Measurements from ENCODE around the gene AOC3.
"Not testable (repeated sequence)": the region's sequence is repeated elsewhere in the genome, so short reads cannot be mapped to it uniquely, and the experiment has no call there.

The AOC3 gene

GRCh38 chr17:42894283-42895184 lies 43.5 kb downstream of the AOC3 start:
- no peak overlapping the region for H3K4me3 ChIP-seq (ENCODE audit: control insufficient read depth, low read depth, low read length)
- TF ChIP-seq CTCF (conservative IDR thresholded peaks at IDR 0.05; ENCODE audit: control insufficient read depth, insufficient read depth, low read depth, low read length) = no peak
- no peak for DNase-seq (ENCODE audit: low read depth)

GRCh38 chr17:42895185-42895555 lies 44.2 kb downstream of the AOC3 start:
- TF ChIP-seq CTCF (conservative IDR thresholded peaks at IDR 0.05; ENCODE audit: control insufficient read depth, insufficient read depth, low read depth, low read length) = no peak
- no peak overlapping the region for H3K4me3 ChIP-seq (ENCODE audit: control insufficient read depth, low read depth, low read length)
- peak; percentile 92 for DNase-seq (ENCODE audit: low read depth)

- no peak overlapping the region for H3K4me3 ChIP-seq (ENCODE audit: control insufficient read depth, low read depth, low read length)
- DNase-seq (ENCODE audit: low read depth) = no peak
- no peak for TF ChIP-seq CTCF (conservative IDR thresholded peaks at IDR 0.05; ENCODE audit: control insufficient read depth, insufficient read depth, low read depth, low read length)
Observed at GRCh38 chr17:42898147-42898811, 47.3 kb downstream of the AOC3 start.

DNA sequence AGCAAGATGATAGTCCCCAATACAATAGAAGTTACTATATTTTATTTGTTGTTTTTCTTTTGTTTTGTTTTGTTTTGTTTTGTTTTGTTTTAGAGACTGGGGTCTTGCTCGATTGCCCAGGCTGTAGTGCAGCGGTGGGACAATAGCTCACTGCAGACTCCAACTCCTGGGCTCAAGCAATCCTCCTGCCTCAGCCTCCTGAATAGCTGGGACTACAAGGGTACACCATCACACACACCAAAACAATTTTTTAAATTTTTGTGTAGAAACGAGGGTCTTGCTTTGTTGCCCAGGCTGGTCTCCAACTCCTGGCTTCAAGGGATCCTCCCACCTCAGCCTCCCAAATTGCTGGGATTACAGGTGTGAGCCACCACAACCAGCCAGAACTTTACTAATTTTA lies 49.0 kb downstream of the AOC3 start:
- not testable (repeated sequence) for DNase-seq (ENCODE audit: low read depth); H3K4me3 ChIP-seq (ENCODE audit: control insufficient read depth, low read depth, low read length)

DNA sequence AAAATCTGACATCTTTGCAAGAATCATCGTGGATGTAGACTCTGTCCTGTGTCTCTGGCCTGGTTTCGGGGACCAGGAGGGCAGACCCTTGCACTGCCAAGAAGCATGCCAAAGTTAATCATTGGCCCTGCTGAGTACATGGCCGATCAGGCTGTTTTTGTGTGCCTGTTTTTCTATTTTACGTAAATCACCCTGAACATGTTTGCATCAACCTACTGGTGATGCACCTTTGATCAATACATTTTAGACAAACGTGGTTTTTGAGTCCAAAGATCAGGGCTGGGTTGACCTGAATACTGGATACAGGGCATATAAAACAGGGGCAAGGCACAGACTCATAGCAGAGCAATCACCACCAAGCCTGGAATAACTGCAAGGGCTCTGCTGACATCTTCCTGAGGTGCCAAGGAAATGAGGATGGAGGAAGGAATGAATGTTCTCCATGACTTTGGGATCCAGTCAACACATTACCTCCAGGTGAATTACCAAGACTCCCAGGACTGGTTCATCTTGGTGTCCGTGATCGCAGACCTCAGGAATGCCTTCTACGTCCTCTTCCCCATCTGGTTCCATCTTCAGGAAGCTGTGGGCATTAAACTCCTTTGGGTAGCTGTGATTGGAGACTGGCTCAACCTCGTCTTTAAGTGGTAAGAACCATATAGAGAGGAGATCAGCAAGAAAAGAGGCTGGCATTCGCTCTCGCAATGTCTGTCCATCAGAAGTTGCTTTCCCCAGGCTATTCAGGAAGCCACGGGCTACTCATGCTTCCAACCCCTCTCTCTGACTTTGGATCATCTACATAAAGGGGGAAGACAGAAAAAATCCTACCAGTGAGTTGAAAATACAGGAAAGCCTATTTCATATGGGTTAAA lies 49.7 kb downstream of the AOC3 start, which contains the start of gene G6PC1:
Gene G6PC1 (plus strand): TSS at position 340 of the 872 bp plus-strand sequence. CDS start 78 bp downstream, at position 418.
- TF ChIP-seq CTCF (conservative IDR thresholded peaks at IDR 0.05; ENCODE audit: control insufficient read depth, insufficient read depth, low read depth, low read length) = no peak
- H3K4me3 ChIP-seq (ENCODE audit: control insufficient read depth, low read depth, low read length) = no peak within 1 kb of the TSS
- no peak for DNase-seq (ENCODE audit: low read depth)

GRCh38 chr17:42901535-42902229 lies 50.7 kb downstream of the AOC3 start:
- no peak overlapping the region for H3K4me3 ChIP-seq (ENCODE audit: control insufficient read depth, low read depth, low read length)
- TF ChIP-seq CTCF (conservative IDR thresholded peaks at IDR 0.05; ENCODE audit: control insufficient read depth, insufficient read depth, low read depth, low read length) = no peak
- DNase-seq (ENCODE audit: low read depth) = no peak

Measured in fibroblast of mammary gland (primary cell).